B cell (primary cell): ENCODE measurements around the gene TESMIN. TPM values are rescaled to one million over a fixed set of nuclear protein-coding genes. Genes with fewer than 3 reads are reported as not detected.

Experiments used
- ATAC-seq: fragments of 200-7000 bp; cut with Tn5 transposase; one replicate; pipeline ENCODE4 v1.10.0; 2021; ENCODE audit warnings: low read depth, mild to moderate bottlenecking, moderate number of reproducible peaks, moderate library complexity
- CTCF ChIA-PET: fragments of 350-600 bp; sonication (Branson Sonifier 250); formaldehyde crosslinking; loops from one replicate; lab custom pipeline; 2021; ENCODE audit warnings: antibody characterized with exemption, inconsistent platforms; lab: Charles Lee
- POLR2A ChIA-PET: fragments of 350-600 bp; sonication (Branson Sonifier 250); formaldehyde crosslinking; loops from one replicate; lab custom pipeline; 2021; ENCODE audit warnings: antibody characterized with exemption; lab: Charles Lee
- DNase-seq: peaks from one replicate; pipeline ENCODE4 v3.0.0; 2013
- H2AFZ ChIP-seq: 2 replicates; pipeline ENCODE4 v1.6.1; 2012; ENCODE audit warnings: mild to moderate bottlenecking, low read depth, low read length; ENCODE audit not compliant: insufficient read depth, poor library complexity, severe bottlenecking
- H3K27ac ChIP-seq, 2 donors: 1 replicate in 1 of 2; 2 replicates in 1 of 2; pipeline ENCODE4 v1.5.1; 2012 to 2013; ENCODE audit warnings: low read length in 2 of 2, mild to moderate bottlenecking in 2 of 2, moderate library complexity in 1 of 2
- H3K27me3 ChIP-seq, 4 experiments: fragments of 200-600 bp in 1 of 4; sonication (generic) in 1 of 4; replicated peaks in 1 of 4; 1 replicate in 2 of 4; 2 replicates in 2 of 4; pipeline versions ENCODE4 v1.6.1 to v1.7.0; 2013 to 2016; ENCODE audit warnings: low read length in 3 of 4, mild to moderate bottlenecking in 2 of 4, mixed read lengths in 1 of 4, moderate library complexity in 1 of 4; ENCODE audit not compliant: insufficient read depth in 4 of 4, control insufficient read depth in 3 of 4; ENCODE audit errors: control extremely low read depth in 1 of 4
- H3K36me3 ChIP-seq, 2 experiments: replicated peaks in 1 of 2; 1 replicate in 1 of 2; 2 replicates in 1 of 2; pipeline versions ENCODE4 v1.6.1 to v1.7.1; 2013; ENCODE audit warnings: low read length in 1 of 2; ENCODE audit not compliant: insufficient read depth in 2 of 2, control insufficient read depth in 1 of 2; ENCODE audit errors: control extremely low read depth in 1 of 2, extremely low read depth in 1 of 2
- H3K4me1 ChIP-seq, 2 donors: fragments of 200-600 bp in 1 of 2; sonication (generic) in 1 of 2; 1 replicate in 1 of 2; 2 replicates in 1 of 2; pipeline versions ENCODE4 v1.5.1 to v1.6.1; 2013 to 2017; ENCODE audit warnings: low read length in 2 of 2; ENCODE audit not compliant: control insufficient read depth in 2 of 2, insufficient read depth in 2 of 2
- H3K4me2 ChIP-seq: replicated peaks from 2 replicates; pipeline ENCODE3; 2012; ENCODE audit warnings: mild to moderate bottlenecking, low read depth, low read length; ENCODE audit not compliant: poor library complexity, severe bottlenecking
- H3K4me3 ChIP-seq, 5 experiments: fragments of 200-600 bp in 1 of 5; sonication (generic) in 1 of 5; 1 replicate in 3 of 5; 2 replicates in 2 of 5; pipeline versions ENCODE4 v1.5.1 to v1.7.0; 2011 to 2016; ENCODE audit warnings: low read length in 4 of 5, mild to moderate bottlenecking in 4 of 5, low read depth in 2 of 5, control low read depth in 1 of 5, moderate library complexity in 1 of 5; ENCODE audit not compliant: insufficient read depth in 1 of 5; ENCODE audit errors: control extremely low read depth in 1 of 5, extremely low read depth in 1 of 5
- H3K79me2 ChIP-seq: fragments of 200-600 bp; sonication (generic); one replicate; pipeline ENCODE4 v1.6.0; 2016; ENCODE audit warnings: low read length; ENCODE audit not compliant: control insufficient read depth, insufficient read depth
- H3K9ac ChIP-seq: fragments of 200-600 bp; sonication (generic); 2 replicates; pipeline ENCODE4 v1.6.1; 2017; ENCODE audit warnings: mild to moderate bottlenecking, low read length, moderate library complexity
- H3K9me3 ChIP-seq, 3 donors: one replicate each; pipeline versions ENCODE4 v1.6.1 to v1.7.1; 2013; ENCODE audit warnings: low read length in 2 of 3; ENCODE audit not compliant: control insufficient read depth in 2 of 3, insufficient read depth in 1 of 3; ENCODE audit errors: control extremely low read depth in 1 of 3
- H4K20me1 ChIP-seq: 2 replicates; pipeline ENCODE4 v1.6.0; 2012; ENCODE audit warnings: mild to moderate bottlenecking, low read length; ENCODE audit not compliant: insufficient read depth, control insufficient read depth, poor library complexity, severe bottlenecking
- H3K27ac Mint-ChIP-seq: one replicate; pipeline ENCODE4 v1.8.0; 2021; ENCODE audit warnings: mixed read lengths
- H3K27me3 Mint-ChIP-seq: one replicate; pipeline ENCODE4 v1.8.0; 2021; ENCODE audit warnings: mixed read lengths
- H3K4me1 Mint-ChIP-seq: one replicate; pipeline ENCODE4 v1.8.0; 2021; ENCODE audit warnings: mixed read lengths
- H3K4me3 Mint-ChIP-seq: one replicate; pipeline ENCODE4 v1.8.0; 2021; ENCODE audit warnings: mixed read lengths
- H3K9me3 Mint-ChIP-seq: one replicate; pipeline ENCODE4 v1.8.0; 2022; ENCODE audit warnings: mixed read lengths; ENCODE audit not compliant: insufficient read depth
- CTCF ChIP-seq: fragments of 200-600 bp; IDR thresholded peaks from one replicate; pipeline ENCODE4 v1.8.0; 2022; ENCODE audit warnings: antibody characterized with exemption, mild to moderate bottlenecking
- EZH2 ChIP-seq: IDR thresholded peaks from 2 replicates; pipeline ENCODE4 v1.6.1; 2012; ENCODE audit warnings: borderline replicate concordance, low read depth, mild to moderate bottlenecking, moderate library complexity, low read length; ENCODE audit not compliant: insufficient read depth, poor library complexity, severe bottlenecking
- WGBS: methylation state at CpG from one replicate; pipeline ENCODE4 v1.1.5; 2013; ENCODE audit warnings: missing lambda C conversion rate; ENCODE audit not compliant: insufficient coverage; 5-methylcytosine and 5-hydroxymethylcytosine counted together
- intact Hi-C: fragments of 100-400 bp; cut with micrococcal nuclease; formaldehyde crosslinking; loops from one replicate; pipeline ENCODE4 v1.10.0; 2022
- polyA plus RNA-seq: library from polyadenylated mRNA; depleted of rRNA; stranded (reverse); fragments of >200 nt; gene quantifications from 2 replicates; pipeline ENCODE4 v1.2.3, GENCODE V29; 2012
- total RNA-seq, 2 donors: library from RNA; stranded (reverse); fragments of 120-200 nt in 1 of 2; gene quantifications; 1 replicate in 1 of 2; 2 replicates in 1 of 2; pipeline versions ENCODE4 v1.2.3 to v1.2.4, GENCODE V29; 2013 to 2022

The TESMIN gene
- total and polyA plus RNA-seq, 2 donors (not counting 1 experiment from before 2014, with no cell fraction given) = 3.2 to 4.3 TPM

- H3K27ac ChIP-seq = no peak overlapping the region
- intact Hi-C loops = loop anchor here (1.0 to 10.0 kb wide), 3 partner anchors 88 to 1524 kb away; partner anchors contain the start of genes PPFIA1 and TPCN2
- H3K4me3 ChIP-seq = peak overlapping the region in 3 of 5 experiments; percentile 53 to 68 (median 62)
- H3K4me1 ChIP-seq = peaks cover 3 to 11% of the 10 kb centered on the region in 2 donors
- no peaks in the 10 kb centered on the region for H4K20me1 ChIP-seq
- CTCF ChIA-PET = interaction anchor here (1.7 kb wide), 1 partner anchor 93 kb away, joined by 9 read pairs; no protein-coding TSS in a partner anchor
- peak overlapping the region; percentile 96 for H3K4me2 ChIP-seq
- no peaks in the 10 kb centered on the region for H3K9me3 ChIP-seq
- Mint-ChIP-seq H3K27me3 (no peaks in the 10 kb centered on the region), H3K4me3 (no peak overlapping the region), H3K9me3 (no peaks in the 10 kb centered on the region), H3K27ac (no peak overlapping the region), H3K4me1 (peaks cover 12% of the 10 kb centered on the region)
- DNase-seq (no peak), ATAC-seq (no peak)
- H3K79me2 ChIP-seq = no peaks in the 10 kb centered on the region
- no peaks in the 10 kb centered on the region for H3K27me3 ChIP-seq
- H2AFZ ChIP-seq = peak overlapping the region; percentile 80
- no peak for TF ChIP-seq CTCF
- no peak for TF ChIP-seq EZH2
- peak overlapping the region; percentile 62 for H3K9ac ChIP-seq
- no peaks in the 10 kb centered on the region for H3K36me3 ChIP-seq
- POLR2A ChIA-PET = interaction anchor here (0.5 kb wide), 1 partner anchor 92 kb away, joined by 5 read pairs; no protein-coding TSS in a partner anchor
- 0% methylated on average over 8 of the region's 22 CpGs for WGBS
Observed at GRCh38 chr11:68751004-68751325, 355 bp downstream of the TESMIN start.

GRCh38 chr11:68750195-68751003 is 921 bp downstream of the TESMIN start:
- H3K4me1 Mint-ChIP-seq = peaks cover 12% of the 10 kb centered on the region
- no peaks in the 10 kb centered on the region for H3K27me3 ChIP-seq
- ChIA-PET POLR2A (interaction anchor here (0.5 kb wide), 1 partner anchor 93 kb away, joined by 5 read pairs; no protein-coding TSS in a partner anchor), CTCF (interaction anchor here (1.7 kb wide), 1 partner anchor 94 kb away, joined by 9 read pairs; no protein-coding TSS in a partner anchor)
- H4K20me1 ChIP-seq = no peaks in the 10 kb centered on the region
- H3K9ac ChIP-seq = peak overlapping the region; percentile 47
- peak overlapping the region; percentile 80 for H2AFZ ChIP-seq
- ATAC-seq = no peak
- H3K9me3 Mint-ChIP-seq = no peaks in the 10 kb centered on the region
- no peaks in the 10 kb centered on the region for H3K36me3 ChIP-seq
- H3K27ac Mint-ChIP-seq = peak overlapping the region; percentile 60
- WGBS = 21% methylated on average over 56 of the region's 76 CpGs
- peak overlapping the region; percentile 65 for H3K4me3 Mint-ChIP-seq
- H3K27me3 Mint-ChIP-seq = no peaks in the 10 kb centered on the region
- H3K79me2 ChIP-seq = no peaks in the 10 kb centered on the region
- intact Hi-C loops = loop anchor here (1.0 to 10.0 kb wide), 3 partner anchors 89 to 1524 kb away; partner anchors contain the start of genes PPFIA1 and TPCN2
- peak; percentile 50 for DNase-seq
- TF ChIP-seq CTCF = no peak
- TF ChIP-seq EZH2 = no peak
- H3K27ac ChIP-seq = no peak overlapping the region
- peaks cover 3 to 11% of the 10 kb centered on the region in 2 donors for H3K4me1 ChIP-seq
- peak overlapping the region in 3 of 5 experiments; percentile 25 to 52 (median 37) for H3K4me3 ChIP-seq
- H3K4me2 ChIP-seq = peak overlapping the region; percentile 96
- no peaks in the 10 kb centered on the region for H3K9me3 ChIP-seq
